ENCODE measurements around the gene CLDN22.

Gene CLDN22

GRCh38 chr4:183284965-183285364, 35.1 kb downstream of the CLDN22 start:
- no peak for DNase-seq (ENCODE audit: low read depth in 3 of 3, low spot score in 1 of 3)

GRCh38 chr4:183284258-183284785, 35.8 kb downstream of the CLDN22 start:
- DNase-seq (ENCODE audit: low read depth in 3 of 3, low spot score in 1 of 3), result no peak

- DNase-seq (ENCODE audit: low read depth in 3 of 3, low spot score in 1 of 3), result no peak
Observed at GRCh38 chr4:183276106-183276505, 44.0 kb downstream of the CLDN22 start.

GRCh38 chr4:183272384-183272783, 47.7 kb downstream of the CLDN22 start:
- DNase-seq (ENCODE audit: low read depth in 3 of 3, low spot score in 1 of 3), result no peak

- no peak for DNase-seq (ENCODE audit: low read depth in 3 of 3, low spot score in 1 of 3)
Observed at GRCh38 chr4:183268556-183268955, 51.5 kb downstream of the CLDN22 start.
